H1 (cell line): ENCODE data around the gene TTK. TPM values are rescaled to one million over a fixed set of nuclear protein-coding genes. Genes with fewer than 3 reads are reported as not detected.

Source experiments
- CHD2 ChIP-seq: IDR thresholded peaks from 2 replicates; pipeline ENCODE4 v1.6.1; 2012; ENCODE audit warnings: low read length, improper control_type of control experiment
- KDM1A ChIP-seq: fragments of 200-600, 300-600 bp; sonication (generic); IDR thresholded peaks from 2 replicates; pipeline ENCODE4 v1.7.1; 2016; ENCODE audit warnings: mild to moderate bottlenecking, low read length, borderline replicate concordance
- SRF ChIP-seq: IDR thresholded peaks from 2 replicates; pipeline ENCODE4 v1.6.1; 2011; ENCODE audit warnings: mild to moderate bottlenecking, low read depth, low read length, moderate library complexity
- polyA plus RNA-seq, 7 experiments: library from polyadenylated mRNA; depleted of rRNA in 3 of 7; stranded (reverse) in 5 of 7; unstranded in 2 of 7; fragments of >200 nt in 5 of 7; fragments of 200-250 nt in 2 of 7; gene quantifications; 1 replicate in 5 of 7; 2 replicates in 1 of 7; 4 replicates in 1 of 7; pipeline versions ENCODE4 v1.2.1 to v1.2.3, GENCODE V29; 2011 to 2013; ENCODE audit warnings: missing spikeins in 2 of 7, mixed read lengths in 2 of 7
- total RNA-seq: library from RNA; stranded (reverse); fragmentation: NEBNext Ultra II Directional; extraction: Animal tissue kit (Norgen Biotek cat#: 25700); gene quantifications from 2 replicates; pipeline ENCODE4 v1.2.1, GENCODE V29; 2021
- TF ChIP-seq, protein P1 (sequence below): IDR thresholded peaks from 2 replicates; pipeline ENCODE4 v1.6.1; 2012; ENCODE audit warnings: inconsistent platforms
- TF ChIP-seq, protein P2 (sequence below): IDR thresholded peaks from 2 replicates; pipeline ENCODE4 v1.6.1; 2011; ENCODE audit warnings: low read depth, mild to moderate bottlenecking, low read length; ENCODE audit not compliant: insufficient read depth

TTK gene
- total and polyA plus RNA-seq, 2 of the 8 experiments (the other 6 are each of a cell fraction or from before 2014, with no cell fraction given): 11.9 to 63.2 TPM

DNA sequence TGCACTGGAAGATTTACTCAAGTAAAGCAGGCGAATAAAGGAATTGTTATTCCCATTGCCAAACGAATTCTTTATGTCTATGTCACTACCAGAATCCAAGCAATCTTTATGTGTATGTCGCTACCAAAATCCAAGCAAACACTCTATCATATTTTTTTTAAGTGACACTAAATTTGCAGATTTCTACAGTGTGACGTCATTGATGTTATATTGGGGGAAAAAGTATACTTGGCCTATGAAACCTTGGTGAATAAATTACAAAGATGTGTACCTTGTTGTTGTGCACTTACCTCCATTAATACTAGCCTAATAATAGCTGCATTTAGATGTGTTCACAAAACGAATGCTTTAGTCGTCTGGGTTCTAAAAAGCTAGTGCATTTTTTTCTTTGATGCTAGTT, 957 bp downstream of the TTK start (continued):
- TF ChIP-seq, protein P1, sequence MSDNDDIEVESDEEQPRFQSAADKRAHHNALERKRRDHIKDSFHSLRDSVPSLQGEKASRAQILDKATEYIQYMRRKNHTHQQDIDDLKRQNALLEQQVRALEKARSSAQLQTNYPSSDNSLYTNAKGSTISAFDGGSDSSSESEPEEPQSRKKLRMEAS: no peak
- TF ChIP-seq SRF (no peak), KDM1A (no peak), CHD2 (no peak)
- TF ChIP-seq, protein P2, sequence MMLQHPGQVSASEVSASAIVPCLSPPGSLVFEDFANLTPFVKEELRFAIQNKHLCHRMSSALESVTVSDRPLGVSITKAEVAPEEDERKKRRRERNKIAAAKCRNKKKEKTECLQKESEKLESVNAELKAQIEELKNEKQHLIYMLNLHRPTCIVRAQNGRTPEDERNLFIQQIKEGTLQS: no peak
